Adrenal gland (tissue), 5 donors: ENCODE data around the gene PPFIA4.

Experiments
- POLR2A ChIP-seq, 2 donors: fragments of 450-650 bp; IDR thresholded peaks; one replicate each; pipeline ENCODE4 v1.6.1; 2017; ENCODE audit warnings: antibody characterized with exemption in 2 of 2, mild to moderate bottlenecking in 2 of 2, moderate library complexity in 1 of 2
- TF ChIP-seq, protein P1 (sequence below), 6 experiments: fragments of 450-650 bp in 4 of 6; fragments of 200-600 bp in 2 of 6; sonication (generic) in 1 of 6; IDR thresholded peaks; 1 replicate in 5 of 6; 2 replicates in 1 of 6; pipeline versions ENCODE4 v1.5.1 to v1.8.0; 2016 to 2021; ENCODE audit warnings: antibody characterized with exemption in 6 of 6, mild to moderate bottlenecking in 2 of 6, moderate library complexity in 1 of 6
- donor health status: DM: no; HTN: no; CAD: no.

DNA sequence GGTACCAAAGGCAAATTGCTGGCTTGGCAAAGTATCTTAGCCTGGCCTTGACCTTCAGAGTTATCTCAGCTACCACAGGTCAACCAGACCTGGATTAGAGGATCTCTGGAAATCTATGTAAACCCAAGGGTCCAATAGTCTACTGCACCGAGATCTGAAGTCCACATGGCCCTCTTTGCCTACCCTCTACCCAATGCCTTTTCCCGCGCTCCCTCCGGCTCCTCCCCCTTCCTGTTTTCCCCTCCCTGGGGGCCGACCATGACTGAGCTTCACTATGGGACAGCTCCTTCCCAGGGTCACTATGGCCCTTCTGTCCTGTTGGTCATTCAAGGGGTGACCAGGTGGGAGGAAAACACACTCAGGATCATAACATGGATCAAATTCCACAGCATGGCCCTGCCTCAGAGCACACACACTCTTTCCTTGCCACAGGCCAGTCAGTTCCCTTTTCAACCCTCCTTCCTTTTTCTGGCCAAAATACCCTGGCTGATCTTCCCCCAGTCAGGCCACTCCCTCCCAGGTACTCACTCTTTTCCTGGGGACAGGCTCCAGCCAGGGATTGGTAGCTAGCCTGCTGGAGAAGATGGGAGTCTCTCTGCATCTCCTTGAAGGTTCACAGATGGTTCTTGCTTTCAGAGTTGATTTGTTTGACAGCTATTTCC is 38.2 kb upstream of the PPFIA4 start:
- TF ChIP-seq POLR2A (IDR thresholded peaks at IDR 0.05): no peak
- TF ChIP-seq, protein P1, sequence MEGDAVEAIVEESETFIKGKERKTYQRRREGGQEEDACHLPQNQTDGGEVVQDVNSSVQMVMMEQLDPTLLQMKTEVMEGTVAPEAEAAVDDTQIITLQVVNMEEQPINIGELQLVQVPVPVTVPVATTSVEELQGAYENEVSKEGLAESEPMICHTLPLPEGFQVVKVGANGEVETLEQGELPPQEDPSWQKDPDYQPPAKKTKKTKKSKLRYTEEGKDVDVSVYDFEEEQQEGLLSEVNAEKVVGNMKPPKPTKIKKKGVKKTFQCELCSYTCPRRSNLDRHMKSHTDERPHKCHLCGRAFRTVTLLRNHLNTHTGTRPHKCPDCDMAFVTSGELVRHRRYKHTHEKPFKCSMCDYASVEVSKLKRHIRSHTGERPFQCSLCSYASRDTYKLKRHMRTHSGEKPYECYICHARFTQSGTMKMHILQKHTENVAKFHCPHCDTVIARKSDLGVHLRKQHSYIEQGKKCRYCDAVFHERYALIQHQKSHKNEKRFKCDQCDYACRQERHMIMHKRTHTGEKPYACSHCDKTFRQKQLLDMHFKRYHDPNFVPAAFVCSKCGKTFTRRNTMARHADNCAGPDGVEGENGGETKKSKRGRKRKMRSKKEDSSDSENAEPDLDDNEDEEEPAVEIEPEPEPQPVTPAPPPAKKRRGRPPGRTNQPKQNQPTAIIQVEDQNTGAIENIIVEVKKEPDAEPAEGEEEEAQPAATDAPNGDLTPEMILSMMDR (IDR thresholded peaks at IDR 0.05): no peak
